Fibroblast of the aortic adventitia (primary cell): ENCODE data around the gene PPTC7. TPM values are rescaled to one million over a fixed set of nuclear protein-coding genes. Genes with fewer than 3 reads are reported as not detected.

Experiments
- DNase-seq: peaks from one replicate; pipeline ENCODE4 v3.0.0-alpha.2; 2010; ENCODE audit warnings: low read depth
- H3K4me3 ChIP-seq: 2 replicates; pipeline ENCODE4 v1.5.1; 2011; ENCODE audit warnings: low read depth, mild to moderate bottlenecking, control low read depth, low read length, moderate library complexity
- total RNA-seq: library from RNA; depleted of rRNA; stranded (reverse); fragments of >200 nt; gene quantifications from 2 replicates; pipeline ENCODE4 v1.2.3, GENCODE V29; 2012; ENCODE audit warnings: low replicate concordance
- TF ChIP-seq, protein P1 (sequence below): IDR thresholded peaks from 2 replicates; pipeline ENCODE4 v1.5.1; 2011; ENCODE audit warnings: mild to moderate bottlenecking, low read length, control low read depth, inconsistent platforms; ENCODE audit not compliant: insufficient read depth

PPTC7 gene, protein sequence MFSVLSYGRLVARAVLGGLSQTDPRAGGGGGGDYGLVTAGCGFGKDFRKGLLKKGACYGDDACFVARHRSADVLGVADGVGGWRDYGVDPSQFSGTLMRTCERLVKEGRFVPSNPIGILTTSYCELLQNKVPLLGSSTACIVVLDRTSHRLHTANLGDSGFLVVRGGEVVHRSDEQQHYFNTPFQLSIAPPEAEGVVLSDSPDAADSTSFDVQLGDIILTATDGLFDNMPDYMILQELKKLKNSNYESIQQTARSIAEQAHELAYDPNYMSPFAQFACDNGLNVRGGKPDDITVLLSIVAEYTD
- 6.1 and 11.9 TPM in 2 replicates for total RNA-seq

DNA sequence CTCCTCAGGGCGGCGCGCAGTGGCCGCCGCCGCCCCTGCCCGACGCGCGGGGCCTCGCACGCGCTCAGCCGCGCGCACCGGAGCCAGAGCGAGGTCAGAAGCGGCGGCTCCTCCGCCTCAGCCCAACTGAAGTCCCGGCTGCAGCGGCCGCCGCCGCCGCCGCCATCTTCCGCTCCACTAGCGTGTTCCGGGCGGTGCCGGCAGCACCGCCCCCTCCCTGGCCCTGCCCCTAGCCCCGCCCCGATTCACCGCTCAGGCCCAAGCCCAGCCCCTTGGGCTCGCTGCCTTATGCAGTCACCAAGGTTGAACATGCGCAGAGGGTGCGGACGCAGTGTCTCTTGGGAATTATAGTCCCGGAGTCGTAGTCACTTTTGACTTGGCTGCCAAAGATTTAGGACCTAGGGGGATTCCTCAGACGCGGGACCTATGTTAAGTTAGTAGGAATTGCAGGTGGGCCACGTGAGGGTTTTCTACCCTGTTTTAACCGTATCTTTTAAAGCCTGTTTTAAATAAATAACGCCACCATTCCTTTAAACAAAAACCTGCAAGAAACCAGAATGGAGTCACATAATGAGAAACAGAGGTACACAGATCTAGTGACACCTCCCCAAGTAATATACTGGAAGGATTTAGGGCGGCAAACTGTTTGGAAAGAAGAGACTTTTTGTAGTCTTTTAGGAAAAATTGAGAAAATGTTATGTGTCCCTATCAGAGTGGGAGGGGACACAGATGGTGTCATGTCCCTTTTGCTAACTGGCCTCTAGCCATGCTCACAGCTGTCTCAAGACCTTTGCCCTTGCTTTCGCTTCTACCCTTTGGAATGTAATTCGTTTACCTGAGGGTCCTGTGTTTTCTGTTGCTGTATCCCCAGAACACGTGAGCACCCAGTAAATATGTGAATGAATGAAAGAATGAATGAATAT is at the start of gene PPTC7:
Gene PPTC7 (minus strand): TSS at position 182 of the 923 bp plus-strand sequence. CDS start 287 bp downstream, outside the sequence.
- H3K4me3 ChIP-seq = peak within 1 kb of the TSS; percentile 94
- TF ChIP-seq, protein P1, sequence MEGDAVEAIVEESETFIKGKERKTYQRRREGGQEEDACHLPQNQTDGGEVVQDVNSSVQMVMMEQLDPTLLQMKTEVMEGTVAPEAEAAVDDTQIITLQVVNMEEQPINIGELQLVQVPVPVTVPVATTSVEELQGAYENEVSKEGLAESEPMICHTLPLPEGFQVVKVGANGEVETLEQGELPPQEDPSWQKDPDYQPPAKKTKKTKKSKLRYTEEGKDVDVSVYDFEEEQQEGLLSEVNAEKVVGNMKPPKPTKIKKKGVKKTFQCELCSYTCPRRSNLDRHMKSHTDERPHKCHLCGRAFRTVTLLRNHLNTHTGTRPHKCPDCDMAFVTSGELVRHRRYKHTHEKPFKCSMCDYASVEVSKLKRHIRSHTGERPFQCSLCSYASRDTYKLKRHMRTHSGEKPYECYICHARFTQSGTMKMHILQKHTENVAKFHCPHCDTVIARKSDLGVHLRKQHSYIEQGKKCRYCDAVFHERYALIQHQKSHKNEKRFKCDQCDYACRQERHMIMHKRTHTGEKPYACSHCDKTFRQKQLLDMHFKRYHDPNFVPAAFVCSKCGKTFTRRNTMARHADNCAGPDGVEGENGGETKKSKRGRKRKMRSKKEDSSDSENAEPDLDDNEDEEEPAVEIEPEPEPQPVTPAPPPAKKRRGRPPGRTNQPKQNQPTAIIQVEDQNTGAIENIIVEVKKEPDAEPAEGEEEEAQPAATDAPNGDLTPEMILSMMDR = no peak
- DNase-seq = peak; percentile 96

DNA sequence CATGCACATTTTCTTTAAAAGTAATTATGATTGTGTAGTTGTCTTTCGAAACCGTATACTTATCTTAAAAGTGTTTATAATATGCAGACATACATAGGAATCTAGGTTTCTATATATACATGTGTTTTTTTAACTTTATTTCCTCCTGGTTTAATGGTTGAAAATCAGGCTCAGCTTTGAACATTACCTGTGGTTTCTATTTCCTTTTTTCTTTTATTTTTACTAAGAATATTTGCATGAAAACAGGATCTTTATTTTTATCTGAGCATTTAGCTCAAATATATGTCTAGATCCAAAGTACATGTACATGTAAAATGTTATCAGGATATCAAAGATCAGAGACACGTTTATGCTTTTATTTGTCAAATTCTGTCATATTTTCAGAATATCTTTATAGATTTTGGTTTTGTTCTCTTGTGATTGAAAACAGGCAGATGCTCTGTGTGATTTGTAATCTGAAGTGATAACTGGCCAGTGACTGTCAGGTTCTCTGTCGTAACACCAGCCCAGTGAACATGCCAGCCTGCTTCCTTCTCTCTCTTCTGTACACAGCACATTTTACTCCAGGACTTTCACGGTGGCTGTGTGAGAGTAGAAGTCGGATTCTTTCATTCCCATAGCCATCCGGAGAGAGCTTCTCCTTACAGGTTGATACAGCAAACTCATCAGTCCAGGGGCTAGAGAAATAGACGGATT is 44.5 kb upstream of the PPTC7 start:
- DNase-seq = no peak
- no peak overlapping the region for H3K4me3 ChIP-seq
- TF ChIP-seq, protein P1 = no peak

DNA sequence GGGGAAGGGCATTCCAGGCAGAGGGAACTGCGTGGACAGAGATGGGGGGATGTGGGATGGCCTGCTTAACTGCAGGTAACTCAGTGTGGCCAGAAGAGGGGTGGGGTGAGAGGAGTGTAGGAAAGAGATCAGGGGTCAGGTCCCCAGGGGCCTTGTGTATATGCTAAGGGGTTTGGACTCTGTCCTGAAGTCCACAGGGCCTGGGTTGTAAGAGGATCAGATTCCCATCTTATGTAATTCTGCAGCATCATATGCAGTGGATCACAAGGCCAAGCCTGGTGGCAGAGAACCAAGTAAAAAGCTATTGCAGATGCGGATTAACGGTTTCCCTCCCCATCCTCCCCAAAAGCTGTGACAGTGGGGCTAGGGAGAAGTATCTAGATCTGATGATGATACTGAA is 39.5 kb upstream of the PPTC7 start:
- TF ChIP-seq, protein P1 = no peak
- H3K4me3 ChIP-seq = no peak overlapping the region
- DNase-seq = no peak

DNA sequence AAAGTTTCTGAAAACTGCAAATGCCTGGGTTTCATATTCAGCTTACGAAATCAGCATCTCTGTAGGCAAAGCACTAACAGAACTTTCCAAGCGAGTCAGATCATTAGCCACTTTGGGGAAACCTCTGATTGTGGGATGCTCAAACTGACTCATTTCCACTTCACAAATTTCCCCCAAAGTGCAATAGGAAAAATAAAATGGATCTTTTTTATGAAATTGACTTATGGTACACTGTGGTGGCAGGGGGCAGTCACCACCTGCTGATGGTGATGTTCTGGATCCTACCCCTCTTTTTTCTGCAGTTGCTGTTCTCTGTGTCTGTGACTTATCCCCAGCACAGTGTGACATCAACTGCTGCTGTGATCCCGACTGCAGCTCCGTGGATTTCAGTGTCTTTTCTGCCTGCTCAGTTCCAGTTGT is 36.4 kb upstream of the PPTC7 start:
- DNase-seq = no peak
- H3K4me3 ChIP-seq = no peak overlapping the region
- TF ChIP-seq, protein P1 = no peak

DNA sequence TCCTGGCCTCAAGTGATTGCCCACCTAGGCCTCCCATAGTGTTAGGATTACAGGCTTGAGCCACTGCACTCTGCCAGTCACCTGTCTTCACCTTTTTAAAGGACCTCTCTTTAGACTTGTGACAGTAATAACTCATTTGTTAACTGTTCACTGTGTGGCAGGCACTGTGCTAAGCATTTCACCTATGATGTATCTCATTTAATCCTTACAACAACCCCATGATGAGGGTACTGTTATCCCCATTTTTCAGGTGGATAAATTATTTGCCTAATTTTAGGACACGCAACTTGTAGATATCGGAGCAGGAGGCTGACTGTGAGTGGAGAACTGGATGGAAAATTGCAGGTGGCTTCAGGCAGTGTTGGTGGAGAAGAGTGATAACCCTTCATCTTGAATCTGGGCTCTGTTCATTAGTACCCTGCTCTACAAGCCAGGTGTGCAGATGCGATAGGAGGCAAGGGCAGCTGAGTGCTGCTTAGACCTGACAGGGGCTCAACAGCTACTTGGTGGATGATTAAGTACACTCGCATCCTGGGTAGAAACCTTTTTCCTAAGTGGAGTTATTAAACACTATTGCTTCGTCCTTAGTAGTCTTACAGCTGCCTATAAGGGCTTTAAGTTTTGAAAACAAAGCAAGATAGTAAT is 33.5 kb upstream of the PPTC7 start:
- TF ChIP-seq, protein P1 = no peak
- H3K4me3 ChIP-seq = no peak overlapping the region
- DNase-seq = no peak

DNA sequence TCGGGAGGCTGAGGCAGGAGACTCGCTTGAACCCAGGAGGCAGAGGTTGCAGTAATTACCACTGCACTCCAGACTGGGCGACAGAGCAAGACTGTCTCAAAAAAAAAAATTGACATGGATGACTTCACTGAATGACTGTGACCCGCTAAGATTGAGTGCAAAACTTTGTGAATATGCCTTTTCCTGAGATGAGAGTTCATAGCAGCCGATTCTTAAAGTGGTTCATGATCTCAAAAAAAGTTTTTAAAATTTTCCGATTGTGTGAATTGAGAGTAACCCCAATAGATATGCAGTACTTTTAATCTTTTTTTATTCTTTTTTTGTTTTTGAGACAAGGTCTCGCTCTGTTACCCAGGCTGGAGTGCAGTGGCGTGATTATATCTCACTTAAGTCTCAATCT is 32.1 kb upstream of the PPTC7 start:
- TF ChIP-seq, protein P1 = no peak
- H3K4me3 ChIP-seq = no peak overlapping the region
- DNase-seq = no peak
